PFSK-1 (cell line): ENCODE data around the gene LCN12.

Experiments
- FOXP2 ChIP-seq: optimal IDR thresholded peaks from 2 replicates; pipeline ENCODE3; 2011; ENCODE audit warnings: borderline replicate concordance, control low read depth, inconsistent platforms; ENCODE audit not compliant: insufficient read depth; ENCODE audit errors: extremely low read length, extremely low read depth
- POLR2AphosphoS5 ChIP-seq: IDR thresholded peaks from 2 replicates; pipeline ENCODE4 v1.6.1; 2012; ENCODE audit warnings: low read depth, mild to moderate bottlenecking, control low read depth, low read length, moderate library complexity
- REST ChIP-seq, 2 experiments: IDR thresholded peaks; 2 replicates each; pipeline versions ENCODE4 v1.6.1 to v1.8.0; 2011 to 2012; ENCODE audit warnings: low read depth in 2 of 2, low read length in 2 of 2, control low read depth in 1 of 2, inconsistent platforms in 1 of 2, mild to moderate bottlenecking in 1 of 2, moderate library complexity in 1 of 2; ENCODE audit not compliant: insufficient read depth in 1 of 2
- SIN3A ChIP-seq: IDR thresholded peaks from 2 replicates; pipeline ENCODE4 v1.6.1; 2012; ENCODE audit warnings: mild to moderate bottlenecking, low read length, moderate library complexity, borderline replicate concordance; ENCODE audit not compliant: insufficient read depth
- TAF1 ChIP-seq: IDR thresholded peaks from 2 replicates; pipeline ENCODE4 v1.6.1; 2012; ENCODE audit warnings: low read length, control low read depth, borderline replicate concordance; ENCODE audit not compliant: insufficient read depth

The LCN12 gene

GRCh38 chr9:136960938-136961275 lies 8.8 kb downstream of the LCN12 start:
- no peak for TF ChIP-seq FOXP2
- no peak for TF ChIP-seq POLR2AphosphoS5
- no peak for TF ChIP-seq TAF1
- no peak for TF ChIP-seq REST (IDR thresholded peaks at IDR 0.05; ENCODE audit: insufficient read depth in 1 of 2, low read depth in 2 of 2, low read length in 2 of 2)
- no peak for TF ChIP-seq SIN3A

- TF ChIP-seq TAF1 (no peak), SIN3A (no peak), POLR2AphosphoS5 (no peak), FOXP2 (no peak), REST (IDR thresholded peaks at IDR 0.05; ENCODE audit: insufficient read depth in 1 of 2, low read depth in 2 of 2, low read length in 2 of 2) (no peak)
Measured at GRCh38 chr9:136961279-136962065, 9.4 kb downstream of the LCN12 start.

- TF ChIP-seq FOXP2, result no peak
Measured at GRCh38 chr9:136962163-136962562, 10.1 kb downstream of the LCN12 start.

- TF ChIP-seq SIN3A, result no peak
- TF ChIP-seq POLR2AphosphoS5, result no peak
- TF ChIP-seq FOXP2, result no peak
- TF ChIP-seq TAF1, result no peak
- TF ChIP-seq REST (IDR thresholded peaks at IDR 0.05; ENCODE audit: insufficient read depth in 1 of 2, low read depth in 2 of 2, low read length in 2 of 2), result no peak
Measured at GRCh38 chr9:136962701-136963248, 10.7 kb downstream of the LCN12 start.

- TF ChIP-seq POLR2AphosphoS5 (no peak), FOXP2 (no peak), SIN3A (no peak), TAF1 (no peak), REST (IDR thresholded peaks at IDR 0.05; ENCODE audit: insufficient read depth in 1 of 2, low read depth in 2 of 2, low read length in 2 of 2) (no peak)
Measured at GRCh38 chr9:136963341-136963740, 11.3 kb downstream of the LCN12 start.
